ENCODE data around the gene TH. TPM values are rescaled to one million over a fixed set of nuclear protein-coding genes. Genes with fewer than 3 reads are reported as not detected.

Gene TH
- total RNA-seq, 2 experiments from 2014 or later = not detected

DNA sequence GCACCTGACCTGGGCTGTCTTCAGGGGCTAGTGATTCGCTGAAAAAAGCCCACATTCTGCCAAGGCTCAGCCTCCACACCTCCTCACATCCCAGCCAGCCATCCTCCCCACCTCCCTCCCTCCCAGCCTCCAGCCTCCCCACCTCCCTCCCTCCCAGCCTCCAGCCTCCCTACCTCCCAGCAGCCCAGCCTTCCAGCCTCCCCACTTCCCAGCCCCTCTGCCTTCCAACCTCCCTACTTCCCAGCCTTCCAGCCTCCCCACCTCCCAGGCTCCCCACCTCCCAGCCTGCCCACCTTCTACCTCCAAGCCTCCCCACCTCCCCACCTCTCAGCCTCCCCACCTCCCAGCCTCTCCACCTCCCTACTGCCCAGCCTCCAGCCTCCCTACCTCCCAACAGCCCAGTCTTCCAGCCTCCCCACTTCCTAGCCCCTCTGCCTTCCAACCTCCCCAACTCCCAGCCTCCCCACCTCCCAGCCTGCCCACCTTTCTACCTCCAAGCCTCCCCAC lies 33.7 kb upstream of the TH start:
- no peak for DNase-seq (ENCODE audit: low spot score)
- Histone ChIP-seq H3K4me1 (ENCODE audit: insufficient read depth, low read length, poor library complexity, severe bottlenecking) (peaks cover 3% of the 10 kb centered on the region), H3K27ac (ENCODE audit: low read depth, low read length, poor library complexity, severe bottlenecking) (no peak overlapping the region), H3K79me2 (ENCODE audit: insufficient read depth, low read depth, low read length) (no peaks in the 10 kb centered on the region), H3K9me2 (ENCODE audit: insufficient read depth, low read length) (no peaks in the 10 kb centered on the region), H3K4me2 (ENCODE audit: low read length) (no peak overlapping the region), H2AFZ (ENCODE audit: low read length) (no peak overlapping the region), H4K20me1 (ENCODE audit: insufficient read depth, low read length) (no peaks in the 10 kb centered on the region), H3K36me3 (ENCODE audit: insufficient read depth, low read length) (no peaks in the 10 kb centered on the region), H3K9me3 (ENCODE audit: low read length) (no peaks in the 10 kb centered on the region), H3K4me3 (ENCODE audit: low read depth, low read length, poor library complexity, severe bottlenecking) (no peak overlapping the region)
- intact Hi-C loops (cut with micrococcal nuclease; ENCODE audit: unreplicated experiment) = no loop called here
- POLR2A ChIA-PET = no interaction called here
- no peak for TF ChIP-seq EZH2phosphoT487 (IDR thresholded peaks at IDR 0.05; ENCODE audit: borderline replicate concordance, low read depth, low read length)
- TF ChIP-seq, protein P1, sequence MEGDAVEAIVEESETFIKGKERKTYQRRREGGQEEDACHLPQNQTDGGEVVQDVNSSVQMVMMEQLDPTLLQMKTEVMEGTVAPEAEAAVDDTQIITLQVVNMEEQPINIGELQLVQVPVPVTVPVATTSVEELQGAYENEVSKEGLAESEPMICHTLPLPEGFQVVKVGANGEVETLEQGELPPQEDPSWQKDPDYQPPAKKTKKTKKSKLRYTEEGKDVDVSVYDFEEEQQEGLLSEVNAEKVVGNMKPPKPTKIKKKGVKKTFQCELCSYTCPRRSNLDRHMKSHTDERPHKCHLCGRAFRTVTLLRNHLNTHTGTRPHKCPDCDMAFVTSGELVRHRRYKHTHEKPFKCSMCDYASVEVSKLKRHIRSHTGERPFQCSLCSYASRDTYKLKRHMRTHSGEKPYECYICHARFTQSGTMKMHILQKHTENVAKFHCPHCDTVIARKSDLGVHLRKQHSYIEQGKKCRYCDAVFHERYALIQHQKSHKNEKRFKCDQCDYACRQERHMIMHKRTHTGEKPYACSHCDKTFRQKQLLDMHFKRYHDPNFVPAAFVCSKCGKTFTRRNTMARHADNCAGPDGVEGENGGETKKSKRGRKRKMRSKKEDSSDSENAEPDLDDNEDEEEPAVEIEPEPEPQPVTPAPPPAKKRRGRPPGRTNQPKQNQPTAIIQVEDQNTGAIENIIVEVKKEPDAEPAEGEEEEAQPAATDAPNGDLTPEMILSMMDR (conservative IDR thresholded peaks at IDR 0.05; ENCODE audit: low read length) = no peak
- CTCF ChIA-PET (ENCODE audit: unreplicated experiment) = no interaction called here
- no TSS peak for BruUV-seq (replicated peaks)

DNA sequence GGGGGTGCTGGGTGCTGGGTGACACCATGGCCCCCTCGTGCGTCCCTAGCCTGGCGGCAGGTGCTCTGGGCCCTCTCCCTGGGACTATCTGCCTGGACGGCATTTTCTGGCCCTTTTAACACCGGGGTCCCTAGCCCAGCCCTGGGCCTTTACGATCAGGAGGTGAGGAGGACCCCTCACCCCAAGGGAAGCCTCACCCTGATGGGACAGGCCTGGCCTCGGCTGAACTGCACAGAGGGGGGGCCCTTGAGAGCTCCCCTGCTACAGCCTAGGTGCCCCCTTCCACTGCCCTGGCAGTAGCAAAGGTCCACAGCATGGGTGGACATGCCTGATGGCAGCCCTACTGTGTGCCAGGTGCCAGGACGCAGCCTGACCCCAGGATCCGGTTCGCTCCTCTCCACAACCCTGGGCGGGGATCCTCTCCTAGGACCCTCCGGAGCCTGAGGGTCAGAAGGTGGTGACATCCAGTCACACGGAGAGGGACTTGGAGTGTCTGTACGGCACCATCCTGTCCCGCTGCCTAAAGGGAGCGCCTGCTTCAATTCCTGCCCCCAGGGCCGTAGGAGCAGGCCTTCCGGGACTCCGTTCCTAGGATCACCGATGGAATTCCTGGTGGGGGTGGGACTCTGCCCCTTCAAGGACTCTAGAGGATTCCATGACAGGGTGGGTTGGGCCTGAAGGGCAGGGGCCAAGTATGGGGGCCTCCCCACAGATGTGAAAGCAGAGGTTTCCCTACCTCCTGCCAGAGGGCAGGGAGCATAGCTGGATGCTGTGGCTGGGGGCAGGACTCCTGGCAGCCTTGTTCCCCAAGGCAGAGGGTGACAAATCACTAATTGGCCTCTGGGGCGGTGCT lies 33.0 kb upstream of the TH start:
- Histone ChIP-seq H3K79me2 (ENCODE audit: insufficient read depth, low read depth, low read length) (no peaks in the 10 kb centered on the region), H3K4me3 (ENCODE audit: low read depth, low read length, poor library complexity, severe bottlenecking) (no peak overlapping the region), H3K27ac (ENCODE audit: low read depth, low read length, poor library complexity, severe bottlenecking) (no peak overlapping the region), H3K36me3 (ENCODE audit: insufficient read depth, low read length) (no peaks in the 10 kb centered on the region), H2AFZ (ENCODE audit: low read length) (no peak overlapping the region), H3K9me3 (ENCODE audit: low read length) (no peaks in the 10 kb centered on the region), H3K9me2 (ENCODE audit: insufficient read depth, low read length) (no peaks in the 10 kb centered on the region), H4K20me1 (ENCODE audit: insufficient read depth, low read length) (no peaks in the 10 kb centered on the region), H3K4me2 (ENCODE audit: low read length) (no peak overlapping the region), H3K4me1 (ENCODE audit: insufficient read depth, low read length, poor library complexity, severe bottlenecking) (peaks cover 3% of the 10 kb centered on the region)
- no TSS peak for BruUV-seq (replicated peaks)
- CTCF ChIA-PET (ENCODE audit: unreplicated experiment) = no interaction called here
- POLR2A ChIA-PET = no interaction called here
- intact Hi-C loops (cut with micrococcal nuclease; ENCODE audit: unreplicated experiment) = no loop called here
- DNase-seq (ENCODE audit: low spot score) = no peak
- TF ChIP-seq, protein P1 (conservative IDR thresholded peaks at IDR 0.05; ENCODE audit: low read length) = no peak
- TF ChIP-seq EZH2phosphoT487 (IDR thresholded peaks at IDR 0.05; ENCODE audit: borderline replicate concordance, low read depth, low read length) = no peak

All from OCI-LY7 (cell line).